Activated naive CD8-positive, alpha-beta T cell treated with anti-CD3 and anti-CD28 coated beads, Interleukin-2, amount 10 ng/mL, durations not matched to agents 7 days and 5 days (primary cell): ENCODE measurements around the gene CRYBB2. TPM values are rescaled to one million over a fixed set of nuclear protein-coding genes. Genes with fewer than 3 reads are reported as not detected.
"Not testable (repeated sequence)": the region's sequence is repeated elsewhere in the genome, so short reads cannot be mapped to it uniquely, and the experiment has no call there.

Source experiments
- ATAC-seq: fragments of 150-1000 bp; cut with Tn5 transposase; one replicate; pipeline ENCODE4 v1.10.0; 2021; ENCODE audit warnings: low read depth, moderate library complexity
- POLR2A ChIA-PET: fragments of 350-600 bp; sonication (Branson Sonifier 250); formaldehyde crosslinking; loops from one replicate; lab custom pipeline; 2021; ENCODE audit warnings: antibody characterized with exemption; lab: Charles Lee
- DNase-seq: peaks from one replicate; pipeline ENCODE4 v3.0.0; 2021
- H3K27ac Mint-ChIP-seq: one replicate; pipeline ENCODE4 v1.8.0; 2022; ENCODE audit warnings: mild to moderate bottlenecking, mixed read lengths
- H3K27me3 Mint-ChIP-seq: one replicate; pipeline ENCODE4 v1.8.0; 2022; ENCODE audit warnings: mild to moderate bottlenecking, moderate library complexity, mixed read lengths
- H3K36me3 Mint-ChIP-seq: one replicate; pipeline ENCODE4 v1.8.0; 2021; ENCODE audit warnings: mild to moderate bottlenecking, mixed read lengths
- H3K4me1 Mint-ChIP-seq: one replicate; pipeline ENCODE4 v1.8.0; 2021; ENCODE audit warnings: mixed read lengths
- H3K4me3 Mint-ChIP-seq: one replicate; pipeline ENCODE4 v1.8.0; 2022; ENCODE audit warnings: mild to moderate bottlenecking, moderate library complexity, mixed read lengths
- H3K9me3 Mint-ChIP-seq: one replicate; pipeline ENCODE4 v1.8.0; 2021; ENCODE audit warnings: mixed read lengths
- total RNA-seq, 2 experiments: library from RNA; stranded (reverse); gene quantifications; one replicate each; pipeline ENCODE4 v1.2.3, GENCODE V29; 2021

Gene CRYBB2
- total RNA-seq, 2 experiments from 2014 or later: not detected

DNA sequence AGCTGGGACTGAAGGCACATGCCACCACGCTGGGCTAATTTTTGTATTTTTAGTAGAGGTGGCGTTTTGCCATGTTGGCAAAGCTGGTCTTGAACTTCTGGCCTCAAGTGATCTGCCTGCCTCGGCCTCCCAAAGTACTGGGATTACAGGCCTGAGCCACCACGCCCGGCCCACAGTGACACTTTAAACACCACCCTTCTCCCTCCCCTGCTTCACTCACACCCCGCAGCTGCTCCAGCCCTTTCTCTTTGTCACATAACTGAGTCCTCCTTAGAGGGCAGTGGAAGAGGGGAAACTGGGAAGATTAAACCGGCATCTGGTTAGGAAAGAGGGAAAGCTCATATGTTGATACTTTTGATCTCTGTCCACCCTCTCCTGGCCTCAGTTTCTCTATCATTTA lies 14.9 kb upstream of the CRYBB2 start:
- H3K4me3 Mint-ChIP-seq, H3K27ac Mint-ChIP-seq, H3K27me3 Mint-ChIP-seq, H3K9me3 Mint-ChIP-seq, ATAC-seq, DNase-seq, H3K36me3 Mint-ChIP-seq, POLR2A ChIA-PET: not testable (repeated sequence)
- H3K4me1 Mint-ChIP-seq: peaks cover 13% of the 10 kb centered on the region

GRCh38 chr22:25205847-25206246 lies 13.6 kb upstream of the CRYBB2 start:
- no peak for ATAC-seq
- H3K27me3 Mint-ChIP-seq: no peaks in the 10 kb centered on the region
- no peaks in the 10 kb centered on the region for H3K36me3 Mint-ChIP-seq
- H3K4me1 Mint-ChIP-seq: peaks cover 10% of the 10 kb centered on the region
- no peak for DNase-seq
- H3K4me3 Mint-ChIP-seq: no peak overlapping the region
- no peaks in the 10 kb centered on the region for H3K9me3 Mint-ChIP-seq
- POLR2A ChIA-PET: no interaction called here
- no peak overlapping the region for H3K27ac Mint-ChIP-seq

- POLR2A ChIA-PET: no interaction called here
- Mint-ChIP-seq H3K4me1 (peaks cover 2% of the 10 kb centered on the region), H3K27ac (no peak overlapping the region), H3K9me3 (no peaks in the 10 kb centered on the region), H3K36me3 (no peaks in the 10 kb centered on the region), H3K27me3 (no peaks in the 10 kb centered on the region), H3K4me3 (no peak overlapping the region)
- ATAC-seq (no peak), DNase-seq (no peak)
Measured at GRCh38 chr22:25206998-25207397, 12.4 kb upstream of the CRYBB2 start.

DNA sequence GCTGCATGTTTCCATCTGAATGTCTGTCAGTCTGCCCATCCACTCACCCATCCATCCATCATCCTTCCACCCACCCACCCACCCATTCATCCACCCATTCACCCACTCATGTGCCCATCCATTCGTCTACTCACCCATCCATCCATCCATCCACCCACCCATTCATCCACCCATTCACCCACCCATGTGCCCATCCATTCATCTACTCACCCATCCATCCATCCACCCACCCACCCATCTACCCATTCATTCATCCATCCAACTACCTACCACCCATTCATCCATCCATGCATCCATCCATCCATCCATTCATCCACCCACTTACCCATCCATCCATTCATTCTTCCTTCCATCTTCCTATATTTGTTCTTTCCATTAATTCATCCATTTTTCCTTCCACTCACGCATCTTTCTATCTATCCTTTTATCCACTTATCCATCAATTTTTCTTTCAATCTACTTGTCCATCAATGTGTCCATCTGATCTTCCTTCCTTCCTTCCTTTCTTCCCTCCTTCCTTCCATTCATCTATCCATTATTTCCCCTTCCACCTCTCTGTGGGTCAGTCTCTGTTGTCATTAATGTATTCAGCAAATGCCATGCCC lies 11.8 kb upstream of the CRYBB2 start:
- Mint-ChIP-seq H3K27ac (no peak overlapping the region), H3K36me3 (no peaks in the 10 kb centered on the region), H3K4me1 (no peaks in the 10 kb centered on the region), H3K27me3 (no peaks in the 10 kb centered on the region), H3K4me3 (no peak overlapping the region), H3K9me3 (no peaks in the 10 kb centered on the region)
- POLR2A ChIA-PET: no interaction called here
- DNase-seq (no peak), ATAC-seq (no peak)

GRCh38 chr22:25208328-25208727 lies 11.1 kb upstream of the CRYBB2 start:
- no peak overlapping the region for H3K27ac Mint-ChIP-seq
- no peak for DNase-seq
- POLR2A ChIA-PET: no interaction called here
- no peaks in the 10 kb centered on the region for H3K36me3 Mint-ChIP-seq
- H3K9me3 Mint-ChIP-seq: no peaks in the 10 kb centered on the region
- H3K4me3 Mint-ChIP-seq: no peak overlapping the region
- H3K27me3 Mint-ChIP-seq: no peaks in the 10 kb centered on the region
- H3K4me1 Mint-ChIP-seq: no peaks in the 10 kb centered on the region
- no peak for ATAC-seq

- DNase-seq (no peak), ATAC-seq (no peak)
- POLR2A ChIA-PET: no interaction called here
- no peaks in the 10 kb centered on the region for H3K27me3 Mint-ChIP-seq
- H3K36me3 Mint-ChIP-seq: no peaks in the 10 kb centered on the region
- no peak overlapping the region for H3K4me3 Mint-ChIP-seq
- H3K9me3 Mint-ChIP-seq: no peaks in the 10 kb centered on the region
- no peak overlapping the region for H3K27ac Mint-ChIP-seq
- no peaks in the 10 kb centered on the region for H3K4me1 Mint-ChIP-seq
Measured at GRCh38 chr22:25208743-25209505, 10.5 kb upstream of the CRYBB2 start.

DNA sequence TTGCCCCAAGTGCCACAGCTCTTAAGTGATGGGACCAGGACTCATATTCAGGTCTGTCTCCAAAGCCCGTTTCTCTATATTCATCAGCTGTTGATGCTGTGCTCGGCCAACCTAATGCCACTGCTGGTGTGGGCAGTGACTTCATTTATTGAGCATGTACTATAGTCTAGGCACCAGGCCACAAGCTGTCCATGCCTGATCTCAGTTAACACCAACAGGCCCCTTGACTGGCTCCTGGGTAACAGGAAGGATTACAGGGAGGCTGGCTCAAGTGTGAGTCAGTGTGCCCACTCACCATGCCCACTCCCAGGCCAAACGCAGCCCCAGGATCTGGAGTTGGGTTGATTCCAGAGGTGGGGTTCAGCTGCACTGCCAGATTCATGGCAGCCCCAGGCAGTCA lies 8.6 kb upstream of the CRYBB2 start:
- Mint-ChIP-seq H3K27me3 (no peaks in the 10 kb centered on the region), H3K4me1 (peaks cover 2% of the 10 kb centered on the region), H3K9me3 (no peaks in the 10 kb centered on the region), H3K4me3 (no peak overlapping the region), H3K36me3 (no peaks in the 10 kb centered on the region), H3K27ac (no peak overlapping the region)
- POLR2A ChIA-PET: no interaction called here
- DNase-seq: no peak
- no peak for ATAC-seq

DNA sequence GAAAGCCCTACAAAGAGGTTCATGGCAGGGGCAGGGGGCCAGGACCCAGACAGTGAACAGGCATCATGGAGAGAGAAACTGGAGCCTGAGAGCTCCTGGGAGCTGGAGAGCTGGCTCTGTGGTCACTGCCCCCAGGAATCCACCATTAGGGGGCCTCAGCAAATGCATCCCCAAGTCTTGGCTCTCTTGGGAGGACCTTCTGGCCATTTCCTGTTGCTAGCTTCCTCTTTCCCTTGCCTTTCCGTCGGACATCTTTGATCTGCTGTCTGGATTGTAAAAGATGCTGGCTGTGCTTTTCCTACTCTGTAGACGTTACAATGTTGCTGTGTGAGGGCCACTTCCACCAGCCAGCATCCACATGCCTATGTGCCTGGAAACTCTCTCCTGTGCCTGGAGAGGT lies 7.1 kb upstream of the CRYBB2 start:
- no peaks in the 10 kb centered on the region for H3K9me3 Mint-ChIP-seq
- H3K4me1 Mint-ChIP-seq: peaks cover 2% of the 10 kb centered on the region

GRCh38 chr22:25213221-25213620 lies 6.2 kb upstream of the CRYBB2 start:
- no peak for DNase-seq
- H3K4me1 Mint-ChIP-seq: peaks cover 2% of the 10 kb centered on the region
- POLR2A ChIA-PET: no interaction called here

More for the DNA sequence above, 7.1 kb upstream of the CRYBB2 start:
- H3K36me3 Mint-ChIP-seq: no peaks in the 10 kb centered on the region
- H3K27me3 Mint-ChIP-seq: peaks cover 4% of the 10 kb centered on the region
- no peak for ATAC-seq
- no peak overlapping the region for H3K4me3 Mint-ChIP-seq
- POLR2A ChIA-PET: no interaction called here
- H3K27ac Mint-ChIP-seq: no peak overlapping the region
- no peak for DNase-seq

GRCh38 chr22:25216230-25216629 lies 3.2 kb upstream of the CRYBB2 start:
- POLR2A ChIA-PET: no interaction called here
- no peak for ATAC-seq
- peaks cover 2% of the 10 kb centered on the region for H3K4me1 Mint-ChIP-seq
- no peak overlapping the region for H3K27ac Mint-ChIP-seq
- H3K9me3 Mint-ChIP-seq: no peaks in the 10 kb centered on the region
- no peak overlapping the region for H3K4me3 Mint-ChIP-seq
- H3K27me3 Mint-ChIP-seq: peaks cover 6% of the 10 kb centered on the region
- no peak for DNase-seq
- H3K36me3 Mint-ChIP-seq: no peaks in the 10 kb centered on the region

More at GRCh38 chr22:25213221-25213620, 6.2 kb upstream of the CRYBB2 start:
- Mint-ChIP-seq H3K4me3 (no peak overlapping the region), H3K9me3 (no peaks in the 10 kb centered on the region), H3K27me3 (peaks cover 4% of the 10 kb centered on the region), H3K36me3 (no peaks in the 10 kb centered on the region), H3K27ac (no peak overlapping the region)
- no peak for ATAC-seq

GRCh38 chr22:25219948-25220442 lies 556 bp downstream of the CRYBB2 start:
- Mint-ChIP-seq H3K27ac (no peak overlapping the region), H3K4me3 (no peak overlapping the region), H3K36me3 (no peaks in the 10 kb centered on the region), H3K4me1 (peaks cover 2% of the 10 kb centered on the region), H3K9me3 (no peaks in the 10 kb centered on the region), H3K27me3 (peaks cover 15% of the 10 kb centered on the region)
- ATAC-seq: no peak
- POLR2A ChIA-PET: no interaction called here
- DNase-seq: no peak

GRCh38 chr22:25221790-25222189 lies 2.4 kb downstream of the CRYBB2 start:
- Mint-ChIP-seq H3K4me3 (no peak overlapping the region), H3K4me1 (no peaks in the 10 kb centered on the region), H3K9me3 (no peaks in the 10 kb centered on the region), H3K36me3 (no peaks in the 10 kb centered on the region), H3K27ac (no peak overlapping the region), H3K27me3 (peaks cover 11% of the 10 kb centered on the region)
- ATAC-seq: no peak
- DNase-seq: no peak
- POLR2A ChIA-PET: no interaction called here

GRCh38 chr22:25223269-25223850 lies 3.9 kb downstream of the CRYBB2 start:
- Mint-ChIP-seq H3K27ac (no peak overlapping the region), H3K27me3 (peaks cover 11% of the 10 kb centered on the region), H3K4me3 (no peak overlapping the region), H3K36me3 (no peaks in the 10 kb centered on the region), H3K4me1 (no peaks in the 10 kb centered on the region), H3K9me3 (no peaks in the 10 kb centered on the region)
- POLR2A ChIA-PET: no interaction called here
- ATAC-seq: no peak
- no peak for DNase-seq

DNA sequence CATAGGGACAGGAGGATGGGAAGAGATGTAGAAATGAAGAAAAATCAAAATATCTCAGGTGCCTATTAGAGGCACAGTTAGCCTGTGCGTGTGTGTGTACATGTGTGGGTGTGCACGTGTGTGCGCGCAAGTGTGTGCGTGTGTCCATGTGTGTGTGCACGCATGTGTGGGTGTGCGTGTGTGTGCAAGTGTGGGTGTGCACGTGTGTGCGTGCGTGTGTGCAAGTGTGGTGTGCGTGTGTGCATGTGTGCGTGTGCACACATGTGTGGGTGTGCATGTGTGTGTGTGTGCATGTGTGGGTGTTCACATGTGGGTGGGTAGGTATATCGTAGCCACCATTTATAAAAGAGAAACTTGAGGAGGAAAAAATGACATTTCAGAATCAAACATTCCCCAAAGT lies 9.4 kb downstream of the CRYBB2 start:
- no peak overlapping the region for H3K4me3 Mint-ChIP-seq
- no peaks in the 10 kb centered on the region for H3K9me3 Mint-ChIP-seq
- H3K27me3 Mint-ChIP-seq: peaks cover 13% of the 10 kb centered on the region
- ATAC-seq: no peak
- H3K36me3 Mint-ChIP-seq: no peaks in the 10 kb centered on the region
- no peak for DNase-seq
- no peaks in the 10 kb centered on the region for H3K4me1 Mint-ChIP-seq
- no peak overlapping the region for H3K27ac Mint-ChIP-seq
- POLR2A ChIA-PET: no interaction called here
